SK-N-SH treated with all-trans-retinoic acid at 6 μM for 48 hours (cell line): ENCODE results near the gene ALMS1.
"Not testable (repeated sequence)": the region's sequence is repeated elsewhere in the genome, so short reads cannot be mapped to it uniquely, and the experiment has no call there.

Experiments
- ATAC-seq: fragments of 200-7000 bp; cut with Tn5 transposase; 3 replicates; pipeline ENCODE4 v1.9.1; 2020; ENCODE audit warnings: mild to moderate bottlenecking, moderate library complexity
- BACH2 ChIP-seq: fragments of 250-450 bp; sonication (Bioruptor Pico); IDR thresholded peaks from 2 replicates; pipeline ENCODE4 v1.9.0; 2021; ENCODE audit warnings: mild to moderate bottlenecking, borderline replicate concordance
- CSDC2 ChIP-seq: fragments of 250-450 bp; sonication (Bioruptor Pico); IDR thresholded peaks from 2 replicates; pipeline ENCODE4 v1.5.0; 2020; ENCODE audit warnings: mild to moderate bottlenecking, moderate library complexity
- GLIS3 ChIP-seq: fragments of 250-450 bp; sonication (Bioruptor Pico); IDR thresholded peaks from 2 replicates; pipeline ENCODE4 v1.5.0; 2020; ENCODE audit warnings: mild to moderate bottlenecking, moderate library complexity
- ISL1 ChIP-seq: fragments of 250-450 bp; sonication (Bioruptor Pico); IDR thresholded peaks from 2 replicates; pipeline ENCODE4 v2.1.2; 2022; ENCODE audit warnings: mild to moderate bottlenecking, moderate library complexity
- OSR1 ChIP-seq: fragments of 250-450 bp; sonication (Bioruptor Pico); IDR thresholded peaks from 2 replicates; pipeline ENCODE4 v1.8.0; 2022; ENCODE audit warnings: moderate library complexity, mild to moderate bottlenecking, inconsistent platforms
- POU6F1 ChIP-seq: fragments of 250-450 bp; sonication (Bioruptor Pico); IDR thresholded peaks from 2 replicates; pipeline ENCODE4 v1.8.0; 2021; ENCODE audit warnings: low read depth, mild to moderate bottlenecking, moderate library complexity, borderline replicate concordance
- PPARA ChIP-seq: fragments of 250-450 bp; sonication (Bioruptor Pico); IDR thresholded peaks from 2 replicates; pipeline ENCODE4 v1.5.0; 2020; ENCODE audit warnings: mild to moderate bottlenecking, borderline replicate concordance
- RARB ChIP-seq: fragments of 250-450 bp; sonication (Bioruptor Pico); IDR thresholded peaks from 2 replicates; pipeline ENCODE4 v1.8.0; 2021; ENCODE audit warnings: mild to moderate bottlenecking, moderate library complexity
- SNAI2 ChIP-seq: fragments of 250-450 bp; sonication (Bioruptor Pico); IDR thresholded peaks from 2 replicates; pipeline ENCODE4 v1.5.0; 2020; ENCODE audit warnings: mild to moderate bottlenecking, moderate library complexity
- TCF4 ChIP-seq: fragments of 250-450 bp; sonication (Bioruptor Pico); IDR thresholded peaks from 2 replicates; pipeline ENCODE4 v1.8.0; 2021; ENCODE audit warnings: mild to moderate bottlenecking, moderate library complexity, borderline replicate concordance
- TOX ChIP-seq: fragments of 250-450 bp; sonication (Bioruptor Pico); IDR thresholded peaks from 2 replicates; pipeline ENCODE4 v1.8.0; 2021; ENCODE audit warnings: mild to moderate bottlenecking, moderate library complexity, borderline replicate concordance
- ZC3H10 ChIP-seq: fragments of 250-450 bp; sonication (Bioruptor Pico); IDR thresholded peaks from 2 replicates; pipeline ENCODE4 v1.5.1; 2021; ENCODE audit warnings: mild to moderate bottlenecking, moderate library complexity
- ZFP3 ChIP-seq: fragments of 250-450 bp; sonication (Bioruptor Pico); IDR thresholded peaks from 2 replicates; pipeline ENCODE4 v1.5.0; 2020; ENCODE audit warnings: mild to moderate bottlenecking, moderate library complexity
- ZFP30 ChIP-seq: fragments of 450-650 bp; formaldehyde crosslinking; IDR thresholded peaks from 2 replicates; pipeline ENCODE4 v1.5.0; 2022; ENCODE audit warnings: mild to moderate bottlenecking, moderate library complexity
- ZNF565 ChIP-seq: fragments of 450-650 bp; formaldehyde crosslinking; conservative IDR thresholded peaks from 2 replicates; pipeline ENCODE4 v1.5.0; 2020; ENCODE audit warnings: low read depth, mild to moderate bottlenecking, moderate library complexity
- ZNF8 ChIP-seq: fragments of 450-650 bp; formaldehyde crosslinking; IDR thresholded peaks from 2 replicates; pipeline ENCODE4 v1.5.0; 2020; ENCODE audit warnings: mild to moderate bottlenecking, moderate library complexity
- TF ChIP-seq, protein P1 (sequence below): fragments of 250-450 bp; sonication (Bioruptor Pico); IDR thresholded peaks from 2 replicates; pipeline ENCODE4 v1.5.1; 2020; ENCODE audit warnings: low read depth, mild to moderate bottlenecking, moderate library complexity
- TF ChIP-seq, protein P2 (sequence below): fragments of 250-450 bp; sonication (Bioruptor Pico); IDR thresholded peaks from 2 replicates; pipeline ENCODE4 v1.5.1; 2021; ENCODE audit warnings: mild to moderate bottlenecking, moderate library complexity
- TF ChIP-seq, protein P3 (sequence below): fragments of 250-450 bp; sonication (Bioruptor Pico); IDR thresholded peaks from 2 replicates; pipeline ENCODE4 v1.8.0; 2020; ENCODE audit warnings: mild to moderate bottlenecking, moderate library complexity, borderline replicate concordance

The ALMS1 gene

GRCh38 chr2:73451263-73451972, 65.8 kb downstream of the ALMS1 start:
- no peak for ATAC-seq
- no peak for TF ChIP-seq POU6F1 (CRISPR knock-in tag)
- TF ChIP-seq RARB (CRISPR knock-in tag) = no peak
- TF ChIP-seq SNAI2 (CRISPR knock-in tag) = no peak
- no peak for TF ChIP-seq ZNF565 (CRISPR knock-in tag)
- TF ChIP-seq, protein P1, sequence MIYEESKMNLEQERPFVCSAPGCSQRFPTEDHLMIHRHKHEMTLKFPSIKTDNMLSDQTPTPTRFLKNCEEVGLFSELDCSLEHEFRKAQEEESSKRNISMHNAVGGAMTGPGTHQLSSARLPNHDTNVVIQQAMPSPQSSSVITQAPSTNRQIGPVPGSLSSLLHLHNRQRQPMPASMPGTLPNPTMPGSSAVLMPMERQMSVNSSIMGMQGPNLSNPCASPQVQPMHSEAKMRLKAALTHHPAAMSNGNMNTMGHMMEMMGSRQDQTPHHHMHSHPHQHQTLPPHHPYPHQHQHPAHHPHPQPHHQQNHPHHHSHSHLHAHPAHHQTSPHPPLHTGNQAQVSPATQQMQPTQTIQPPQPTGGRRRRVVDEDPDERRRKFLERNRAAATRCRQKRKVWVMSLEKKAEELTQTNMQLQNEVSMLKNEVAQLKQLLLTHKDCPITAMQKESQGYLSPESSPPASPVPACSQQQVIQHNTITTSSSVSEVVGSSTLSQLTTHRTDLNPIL (CRISPR knock-in tag) = no peak
- no peak for TF ChIP-seq ZNF8 (CRISPR knock-in tag)
- no peak for TF ChIP-seq ZFP30 (CRISPR knock-in tag)
- no peak for TF ChIP-seq ISL1 (CRISPR knock-in tag)
- TF ChIP-seq TCF4 (CRISPR knock-in tag) = no peak
- no peak for TF ChIP-seq GLIS3
- TF ChIP-seq CSDC2 = no peak
- no peak for TF ChIP-seq BACH2 (CRISPR knock-in tag)
- TF ChIP-seq, all 23 proteins: peak for 0

GRCh38 chr2:73457982-73458381, 72.3 kb downstream of the ALMS1 start:
- TF ChIP-seq ZFP3 (CRISPR knock-in tag) (no peak), TOX (CRISPR knock-in tag) (no peak), POU6F1 (CRISPR knock-in tag) (no peak), TCF4 (CRISPR knock-in tag) (no peak), PPARA (CRISPR knock-in tag) (no peak)
- TF ChIP-seq, protein P2, sequence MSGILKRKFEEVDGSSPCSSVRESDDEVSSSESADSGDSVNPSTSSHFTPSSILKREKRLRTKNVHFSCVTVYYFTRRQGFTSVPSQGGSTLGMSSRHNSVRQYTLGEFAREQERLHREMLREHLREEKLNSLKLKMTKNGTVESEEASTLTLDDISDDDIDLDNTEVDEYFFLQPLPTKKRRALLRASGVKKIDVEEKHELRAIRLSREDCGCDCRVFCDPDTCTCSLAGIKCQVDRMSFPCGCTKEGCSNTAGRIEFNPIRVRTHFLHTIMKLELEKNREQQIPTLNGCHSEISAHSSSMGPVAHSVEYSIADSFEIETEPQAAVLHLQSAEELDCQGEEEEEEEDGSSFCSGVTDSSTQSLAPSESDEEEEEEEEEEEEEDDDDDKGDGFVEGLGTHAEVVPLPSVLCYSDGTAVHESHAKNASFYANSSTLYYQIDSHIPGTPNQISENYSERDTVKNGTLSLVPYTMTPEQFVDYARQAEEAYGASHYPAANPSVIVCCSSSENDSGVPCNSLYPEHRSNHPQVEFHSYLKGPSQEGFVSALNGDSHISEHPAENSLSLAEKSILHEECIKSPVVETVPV (CRISPR knock-in tag) = no peak
- TF ChIP-seq, protein P1 (CRISPR knock-in tag) = no peak
- TF ChIP-seq, protein P3, sequence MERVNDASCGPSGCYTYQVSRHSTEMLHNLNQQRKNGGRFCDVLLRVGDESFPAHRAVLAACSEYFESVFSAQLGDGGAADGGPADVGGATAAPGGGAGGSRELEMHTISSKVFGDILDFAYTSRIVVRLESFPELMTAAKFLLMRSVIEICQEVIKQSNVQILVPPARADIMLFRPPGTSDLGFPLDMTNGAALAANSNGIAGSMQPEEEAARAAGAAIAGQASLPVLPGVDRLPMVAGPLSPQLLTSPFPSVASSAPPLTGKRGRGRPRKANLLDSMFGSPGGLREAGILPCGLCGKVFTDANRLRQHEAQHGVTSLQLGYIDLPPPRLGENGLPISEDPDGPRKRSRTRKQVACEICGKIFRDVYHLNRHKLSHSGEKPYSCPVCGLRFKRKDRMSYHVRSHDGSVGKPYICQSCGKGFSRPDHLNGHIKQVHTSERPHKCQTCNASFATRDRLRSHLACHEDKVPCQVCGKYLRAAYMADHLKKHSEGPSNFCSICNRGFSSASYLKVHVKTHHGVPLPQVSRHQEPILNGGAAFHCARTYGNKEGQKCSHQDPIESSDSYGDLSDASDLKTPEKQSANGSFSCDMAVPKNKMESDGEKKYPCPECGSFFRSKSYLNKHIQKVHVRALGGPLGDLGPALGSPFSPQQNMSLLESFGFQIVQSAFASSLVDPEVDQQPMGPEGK (CRISPR knock-in tag) = no peak
- no peak for ATAC-seq

DNA sequence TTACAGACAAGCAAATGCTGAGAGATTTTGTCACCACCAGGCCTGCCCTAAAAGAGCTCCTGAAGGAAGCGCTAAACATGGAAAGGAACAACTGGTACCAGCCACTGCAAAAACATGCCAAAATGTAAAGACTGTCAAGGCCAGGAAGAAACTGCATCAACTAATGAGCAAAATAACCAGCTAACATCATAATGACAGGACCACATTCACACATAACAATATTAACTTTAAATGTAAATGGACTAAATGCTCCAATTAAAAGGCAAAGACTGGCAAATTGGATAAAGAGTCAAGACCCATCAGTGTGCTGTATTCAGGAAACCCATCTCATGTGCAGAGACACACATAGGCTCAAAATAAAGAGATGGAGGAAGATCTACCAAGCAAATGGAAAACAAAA, 76.8 kb downstream of the ALMS1 start:
- not testable (repeated sequence) for ATAC-seq

DNA sequence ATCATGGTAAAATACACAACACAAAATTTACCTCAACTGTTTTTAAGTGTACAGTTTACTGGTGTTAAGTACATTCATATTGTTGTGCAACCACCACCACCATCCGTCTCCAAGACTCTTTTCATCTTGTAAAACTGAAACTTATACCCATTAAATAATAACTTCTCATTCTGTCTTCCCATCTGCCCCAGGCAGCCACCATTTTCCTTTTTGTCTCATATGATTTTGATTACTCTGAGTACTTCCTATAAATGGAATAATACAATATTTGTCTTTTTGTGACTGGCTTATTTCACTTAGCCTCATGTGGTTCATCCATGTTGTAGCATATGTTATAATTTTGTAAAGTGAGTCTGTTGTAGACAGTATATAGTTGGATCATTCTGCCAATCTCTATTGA, 82.7 kb downstream of the ALMS1 start:
- ATAC-seq = no peak
- TF ChIP-seq POU6F1 (CRISPR knock-in tag) (no peak), SNAI2 (CRISPR knock-in tag) (no peak), GLIS3 (no peak), TCF4 (CRISPR knock-in tag) (no peak), CSDC2 (no peak), OSR1 (CRISPR knock-in tag) (no peak), ZC3H10 (CRISPR knock-in tag) (no peak)
- TF ChIP-seq, protein P3 (CRISPR knock-in tag) = no peak
- TF ChIP-seq, protein P1 (CRISPR knock-in tag) = no peak

- not testable (repeated sequence) for ATAC-seq
These were observed 98.2 kb downstream of the ALMS1 start for GRCh38 chr2:73483874-73484273.
